IPS-NIHi7 (cell line): ENCODE data around the gene TMEM89.

Experiments used
- DNase-seq: peaks from one replicate; pipeline ENCODE4 v3.0.0; 2012; ENCODE audit warnings: mixed read lengths; ENCODE audit errors: extremely low spot score

TMEM89 gene

DNA sequence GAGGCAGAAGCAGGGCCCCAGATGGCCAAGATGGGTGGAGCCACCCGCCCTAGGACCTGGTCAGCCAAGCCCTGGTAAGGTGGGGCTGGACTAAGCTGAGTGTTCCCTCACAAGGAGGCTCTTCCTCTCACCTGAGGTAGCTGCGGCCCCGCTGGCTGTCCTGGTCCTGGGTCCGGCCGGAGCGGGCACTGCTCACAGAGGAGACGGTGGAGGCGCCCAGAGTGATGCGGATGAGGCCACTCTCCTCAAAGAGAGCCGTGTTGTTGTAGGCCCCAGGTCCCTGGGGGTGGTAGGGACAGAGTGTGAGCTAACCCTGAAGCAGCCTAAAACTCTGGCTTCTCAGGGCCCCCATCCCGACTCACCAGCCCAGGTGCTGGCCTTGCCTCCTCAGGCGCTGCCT, 21.0 kb upstream of the TMEM89 start:
- DNase-seq = no peak

DNA sequence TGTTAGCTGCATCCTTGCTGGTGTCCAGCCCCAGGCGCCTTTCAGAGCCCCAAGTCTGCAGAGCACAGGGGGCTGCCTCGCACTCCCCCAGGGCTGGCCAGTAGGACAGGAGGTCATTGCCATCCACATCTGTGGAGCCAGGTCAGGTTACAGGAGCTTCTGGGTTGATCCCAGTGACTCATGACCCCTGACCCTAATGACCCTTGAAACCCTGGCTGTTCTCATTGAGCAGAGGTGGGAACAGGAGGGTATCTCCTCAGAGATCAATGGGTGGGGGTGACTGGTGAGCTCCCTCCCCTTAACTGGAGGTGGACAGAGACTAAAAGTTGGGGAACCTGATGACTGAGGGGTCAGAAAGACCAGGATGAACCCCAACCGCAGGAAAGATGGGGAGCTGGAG, 19.8 kb upstream of the TMEM89 start:
- DNase-seq = no peak

DNA sequence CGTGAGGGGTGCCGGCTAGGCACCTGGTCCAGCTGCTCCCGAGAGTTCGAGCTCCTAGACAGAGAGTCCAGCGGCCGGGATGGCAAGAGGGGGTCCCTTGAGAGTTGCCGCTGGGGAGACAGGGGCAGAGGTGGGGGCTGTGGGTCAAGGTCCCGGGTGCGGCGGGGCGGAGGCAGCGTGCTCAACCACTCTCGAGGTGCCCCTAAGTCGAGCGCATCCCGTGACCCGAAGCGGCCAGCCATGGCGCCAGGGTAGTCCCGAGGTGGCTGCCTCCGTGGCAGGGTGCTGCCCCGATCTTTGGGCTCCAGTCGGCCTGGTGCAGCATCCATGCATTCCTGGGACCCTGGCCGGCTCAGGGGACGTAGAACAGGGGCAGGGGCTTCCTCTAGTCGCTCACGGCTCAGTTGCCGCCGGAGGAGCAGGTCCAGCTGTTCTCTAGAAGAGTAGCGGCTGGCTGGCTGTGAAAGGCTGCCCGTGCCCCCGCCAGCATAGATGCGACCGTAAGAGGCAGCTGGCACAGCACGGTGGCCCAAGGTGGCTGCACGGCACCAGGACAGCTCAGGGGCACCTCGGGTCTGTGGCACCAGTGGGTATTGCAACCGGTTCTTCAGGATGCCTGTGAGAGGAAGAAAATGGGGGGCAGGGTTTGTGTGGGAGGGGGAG, 18.5 kb upstream of the TMEM89 start:
- no peak for DNase-seq

DNA sequence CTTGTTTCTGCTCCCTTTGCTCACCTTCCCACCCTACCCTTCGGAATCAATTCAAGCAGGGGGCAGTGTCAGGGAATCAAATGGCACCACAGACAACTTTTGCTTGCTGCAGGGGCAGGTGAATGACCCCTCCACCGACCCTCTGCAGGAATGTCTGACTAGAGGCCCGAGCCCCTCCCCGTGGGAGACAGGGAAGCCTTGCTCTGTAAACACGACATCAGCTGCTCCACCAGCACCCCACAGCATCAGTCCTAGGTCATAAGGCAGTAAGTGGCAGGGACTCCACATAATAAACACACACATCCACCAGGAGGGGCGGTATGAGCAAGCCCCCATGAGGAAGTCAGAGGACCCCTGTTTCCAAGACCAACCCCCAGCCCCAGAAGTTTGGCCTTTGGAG, 15.7 kb upstream of the TMEM89 start:
- no peak for DNase-seq

DNA sequence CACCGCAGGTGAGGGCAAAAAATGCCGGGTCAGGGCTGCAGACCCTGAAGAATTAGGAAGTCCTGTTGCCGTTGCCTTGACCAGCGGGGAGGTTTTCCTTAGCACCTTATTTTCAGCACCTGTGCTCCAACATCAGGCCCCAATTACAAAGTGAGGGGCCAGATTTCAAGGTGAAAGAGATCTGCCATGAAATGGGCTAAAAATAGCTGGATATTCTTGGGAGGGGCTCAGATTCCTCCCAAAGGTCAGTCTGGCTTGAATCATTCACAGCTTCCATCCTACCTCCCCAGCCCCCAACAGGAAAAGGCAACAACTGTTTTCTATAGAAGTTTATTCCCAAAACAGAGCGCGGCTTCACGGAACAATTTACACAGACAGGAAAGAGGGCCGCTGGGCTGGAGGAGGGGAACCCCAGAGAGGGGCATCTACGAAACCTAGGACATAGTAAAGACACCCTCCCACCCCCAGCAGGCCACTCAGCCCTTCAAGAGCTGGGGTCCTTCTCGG, 14.6 kb upstream of the TMEM89 start:
- DNase-seq = peak; percentile 21

DNA sequence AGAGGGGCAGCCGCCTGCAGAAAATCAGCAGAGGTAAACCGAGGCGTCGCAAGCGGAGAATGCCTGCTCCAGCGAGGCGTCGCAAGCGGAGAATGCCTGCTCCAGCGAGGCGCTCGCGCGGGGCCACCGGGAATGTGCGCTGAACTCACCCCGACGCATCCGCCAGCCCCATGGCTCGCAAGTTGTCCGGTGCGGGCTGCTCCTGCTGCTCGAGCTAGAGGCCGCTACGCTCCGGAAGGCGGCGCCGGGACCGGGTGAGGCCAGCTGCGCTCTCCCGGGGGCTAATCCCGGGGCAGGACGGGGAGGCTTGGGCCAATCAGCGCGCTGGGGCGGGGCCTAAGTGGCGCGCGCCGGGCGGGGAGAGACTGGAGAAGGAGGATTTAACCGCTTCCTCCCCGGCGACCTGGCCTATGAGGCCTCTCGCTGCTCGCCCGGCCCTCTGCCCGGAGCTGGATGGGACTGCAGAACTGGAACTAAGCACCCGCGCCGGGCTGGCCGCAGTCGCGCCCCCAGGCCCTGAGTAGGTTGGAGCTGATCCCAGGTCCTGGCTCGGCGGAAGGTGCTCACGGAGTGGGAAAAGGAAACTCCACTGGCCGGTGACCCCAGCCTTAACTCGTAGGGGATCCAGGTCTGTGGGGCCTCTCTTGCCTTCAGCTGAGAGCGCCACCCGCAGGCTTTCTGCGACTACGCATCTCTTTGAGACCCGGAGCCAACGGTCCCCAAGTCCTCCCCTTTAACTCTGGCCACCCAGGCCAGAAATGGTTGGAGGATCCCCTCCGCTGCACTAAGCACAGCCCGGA, 13.9 kb upstream of the TMEM89 start, which contains the start of gene SLC26A6:
TSS of gene SLC26A6 (minus strand) at position 240 of the 800 bp plus-strand sequence. CDS start at position 172, 68 bp downstream.
- peak; percentile 100 for DNase-seq

DNA sequence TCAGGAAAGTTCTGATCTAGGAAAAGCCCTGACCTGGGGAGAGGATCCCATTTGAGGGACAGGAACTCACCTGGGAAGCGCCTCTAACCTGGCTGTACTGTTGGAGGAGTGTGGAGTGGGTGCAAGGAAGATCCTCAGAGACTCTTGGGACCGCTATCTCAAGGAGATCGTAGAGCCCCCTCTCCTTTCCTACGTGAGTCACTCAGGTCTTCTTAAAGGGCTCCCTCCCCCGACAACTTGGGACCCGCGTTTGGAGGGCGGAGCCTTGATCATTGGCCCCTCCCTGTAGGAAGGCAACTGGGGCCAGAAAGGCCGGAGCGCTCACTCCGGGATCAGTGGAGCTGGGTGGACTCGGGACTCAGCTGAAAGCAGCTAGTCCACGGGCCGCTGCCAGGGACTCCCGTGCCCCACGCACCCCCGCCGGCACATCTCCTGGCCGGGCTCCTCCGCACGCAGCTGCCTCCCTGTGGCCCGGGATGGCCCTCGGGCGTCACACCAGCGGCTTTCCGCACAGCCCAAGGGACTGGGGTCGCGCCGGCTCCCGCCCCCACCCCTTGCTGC, 13.2 kb upstream of the TMEM89 start:
- peak; percentile 89 for DNase-seq

DNA sequence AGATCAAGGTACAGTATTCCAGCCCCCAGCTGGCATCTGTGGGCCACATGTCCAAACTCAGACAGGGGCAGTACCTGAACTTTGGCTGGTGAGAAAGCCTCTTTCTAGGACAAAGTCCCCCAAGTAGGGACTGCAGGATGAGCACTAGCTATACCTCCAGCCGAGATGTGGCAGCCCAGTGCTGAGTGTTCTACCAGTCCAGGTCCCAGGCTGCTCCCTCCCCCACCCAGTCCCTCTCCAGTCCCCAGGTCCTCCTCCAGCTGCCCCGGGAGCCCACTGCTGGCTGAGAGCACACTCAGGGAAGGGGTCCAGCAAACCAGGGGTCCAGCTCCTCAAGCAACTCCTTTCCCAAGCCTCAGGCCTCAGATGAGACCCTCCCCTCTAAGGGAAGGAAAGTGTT, 12.2 kb upstream of the TMEM89 start:
- no peak for DNase-seq

DNA sequence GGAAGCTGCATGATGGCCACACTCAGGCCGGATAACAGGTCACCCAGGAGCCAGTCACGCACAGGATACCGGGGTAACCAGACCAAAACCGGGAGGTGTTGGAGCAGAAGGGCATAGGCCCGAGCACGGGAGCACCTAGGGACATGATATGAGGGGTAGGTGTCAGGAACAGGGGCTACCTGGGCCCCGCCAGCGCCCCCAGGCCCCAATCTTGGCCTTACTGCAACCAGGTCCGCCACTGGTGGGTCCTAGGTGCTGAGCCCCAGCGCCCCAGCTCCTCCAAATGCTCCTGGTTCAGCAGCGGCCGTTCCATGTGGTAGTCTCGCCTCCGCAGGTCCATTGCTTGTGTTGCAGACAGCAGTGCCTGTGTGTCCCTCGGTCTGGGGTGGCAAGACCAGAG, 11.7 kb upstream of the TMEM89 start:
- DNase-seq = no peak

DNA sequence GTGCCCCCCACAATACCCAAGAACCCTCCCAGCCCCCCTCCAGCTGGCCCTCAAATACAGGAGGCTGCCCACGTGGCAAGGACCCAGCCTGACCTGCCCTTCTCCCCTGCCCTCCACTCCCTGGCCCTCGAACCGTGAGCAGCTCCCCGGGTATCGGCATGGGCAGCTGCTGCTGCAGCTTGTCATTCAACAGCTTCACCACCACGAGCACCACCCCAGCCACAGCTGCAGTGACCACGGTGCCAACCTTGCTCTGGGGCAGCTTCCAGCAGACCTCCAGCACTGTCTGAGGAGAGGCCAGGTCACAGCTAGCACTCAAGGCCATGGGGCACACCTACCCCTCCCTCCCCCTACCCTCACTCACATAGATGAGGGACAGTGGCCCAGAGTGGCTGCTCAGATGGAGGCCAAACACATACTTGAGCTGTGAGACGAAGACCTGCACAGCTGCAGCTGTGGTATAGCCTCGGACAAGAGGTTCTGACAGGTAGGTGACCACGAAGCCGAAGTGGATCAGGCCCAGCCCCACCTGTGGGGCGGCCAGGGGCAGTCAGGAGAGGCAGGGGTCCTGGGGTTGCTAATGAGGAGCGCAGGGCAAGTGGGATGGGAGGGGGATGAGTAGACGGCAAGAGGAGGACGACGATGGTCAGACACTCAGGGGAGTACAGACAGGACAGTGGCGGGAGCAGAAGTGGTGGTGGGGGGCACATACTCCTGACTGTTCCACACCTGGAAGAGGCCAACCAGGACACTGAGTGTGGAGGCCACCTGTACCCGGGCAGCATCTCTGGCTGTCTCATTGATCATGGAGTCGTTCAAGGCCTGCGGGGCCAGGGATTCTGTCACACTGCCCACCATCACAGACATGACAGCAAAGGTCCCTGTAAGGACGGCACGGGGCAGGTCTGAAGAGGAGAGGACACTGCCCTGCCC, 10.2 kb upstream of the TMEM89 start:
- no peak for DNase-seq

DNA sequence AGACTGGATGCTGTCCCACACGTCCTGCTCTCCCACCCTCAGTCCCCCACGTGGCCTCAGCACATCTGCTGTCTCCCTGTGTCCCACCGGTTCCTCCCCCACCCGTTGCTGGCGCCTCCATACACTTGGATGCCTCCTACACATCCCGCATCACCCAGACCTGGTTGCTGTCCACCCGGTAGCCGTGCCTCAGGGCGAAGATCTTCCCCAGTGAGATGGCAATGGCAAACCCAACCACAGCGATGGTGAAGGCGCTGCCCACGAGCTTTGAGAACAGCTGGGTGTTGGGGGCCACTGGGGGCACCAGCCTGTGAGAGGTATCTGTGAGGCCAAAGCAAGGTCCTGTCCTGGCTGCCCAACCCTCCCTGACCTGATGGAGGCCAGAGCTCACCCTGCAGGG, 9.3 kb upstream of the TMEM89 start:
- no peak for DNase-seq

DNA sequence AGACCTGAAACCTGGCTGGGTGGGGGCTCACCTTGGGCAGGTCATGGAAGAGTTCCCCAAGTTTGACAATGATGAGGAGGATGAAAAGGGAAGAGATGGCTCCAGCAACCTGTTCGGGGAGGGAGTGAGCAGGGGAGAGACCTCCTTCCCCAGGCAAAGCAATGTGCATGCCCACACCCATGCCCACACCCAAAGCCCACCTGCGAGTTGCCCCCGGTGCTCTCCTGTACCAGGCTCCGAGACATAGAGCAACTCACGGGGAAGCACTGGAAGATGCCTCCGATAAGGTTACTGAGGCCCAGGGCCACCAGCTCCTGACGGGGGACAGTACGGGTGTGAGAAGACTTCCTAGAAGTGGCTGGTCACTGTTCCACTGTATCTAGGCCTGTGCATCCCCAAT, 8.8 kb upstream of the TMEM89 start:
- no peak for DNase-seq

DNA sequence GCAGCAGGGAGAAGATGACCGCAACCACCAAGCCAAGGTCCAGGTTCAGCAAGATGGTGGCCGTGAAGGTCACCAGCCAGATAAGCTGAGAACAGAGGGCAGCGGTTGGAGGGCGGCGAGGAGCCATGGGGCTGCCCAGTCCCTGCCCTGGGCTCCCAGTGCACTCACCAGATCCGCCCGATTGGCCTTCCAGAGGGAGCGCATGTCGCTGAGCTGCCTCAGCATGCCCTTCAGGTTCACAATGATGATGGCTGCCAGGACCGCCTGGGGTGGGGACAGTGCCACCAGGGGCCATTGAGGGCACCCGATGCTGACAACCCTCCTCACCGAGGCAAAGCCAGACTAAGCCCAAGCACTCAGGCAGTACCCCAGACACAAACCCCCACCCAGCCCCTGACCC, 8.3 kb upstream of the TMEM89 start:
- no peak for DNase-seq

DNA sequence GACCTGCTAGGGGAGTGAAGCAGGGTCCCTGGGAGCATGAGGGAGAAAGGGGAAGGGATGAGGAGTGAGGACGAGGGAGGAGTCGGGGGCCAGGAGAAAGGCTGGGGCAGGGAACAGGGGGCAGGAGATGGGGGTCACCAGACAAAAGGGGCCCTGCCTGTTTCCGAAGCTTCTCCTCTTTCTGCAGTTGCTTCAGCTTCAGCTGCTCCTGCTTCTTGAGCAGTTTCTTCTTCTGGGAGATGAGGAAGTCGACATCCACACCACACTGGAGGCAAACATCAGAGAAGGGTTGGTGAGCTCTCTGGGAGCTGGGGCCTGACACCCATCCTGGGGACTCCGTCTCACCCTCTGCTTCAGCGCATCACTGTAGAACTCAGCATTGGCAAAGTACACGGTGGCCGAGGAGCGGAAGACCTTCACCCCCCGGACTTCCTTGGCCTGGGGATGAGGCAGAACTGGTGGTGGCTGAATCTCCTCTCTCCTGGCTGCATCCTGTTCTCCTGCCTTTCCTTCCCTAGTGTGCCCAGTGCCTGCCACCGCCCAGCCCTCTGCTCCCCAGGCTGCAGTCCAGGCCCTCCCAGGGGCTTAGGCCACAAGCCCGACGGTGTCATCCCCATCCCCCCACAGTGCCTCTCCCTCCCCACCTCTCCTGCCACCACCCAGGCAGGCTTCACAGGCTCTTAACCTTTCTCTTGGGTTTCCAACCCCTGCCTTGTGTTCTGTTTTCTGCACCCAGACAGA, 6.9 kb upstream of the TMEM89 start:
- DNase-seq = no peak

DNA sequence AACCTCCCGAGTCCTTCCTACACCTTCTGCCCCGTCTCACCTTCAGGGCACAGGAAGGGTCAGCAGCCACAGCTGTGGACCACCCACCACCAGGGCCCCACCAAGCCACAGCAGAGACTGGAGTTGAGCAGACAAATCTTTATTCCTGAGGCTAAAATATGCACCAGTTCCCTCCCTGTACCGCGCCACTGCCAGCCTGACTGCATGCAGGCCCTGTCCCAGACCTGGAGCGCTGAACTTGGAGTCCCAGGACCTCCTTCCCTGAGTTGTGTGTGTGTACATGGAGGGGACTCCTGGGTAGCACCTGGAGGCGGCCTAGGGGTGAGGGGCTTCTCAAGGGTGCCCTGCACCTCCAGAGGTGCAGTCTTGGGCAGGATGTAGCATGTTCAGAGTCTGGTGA, 4.0 kb upstream of the TMEM89 start:
- no peak for DNase-seq

DNA sequence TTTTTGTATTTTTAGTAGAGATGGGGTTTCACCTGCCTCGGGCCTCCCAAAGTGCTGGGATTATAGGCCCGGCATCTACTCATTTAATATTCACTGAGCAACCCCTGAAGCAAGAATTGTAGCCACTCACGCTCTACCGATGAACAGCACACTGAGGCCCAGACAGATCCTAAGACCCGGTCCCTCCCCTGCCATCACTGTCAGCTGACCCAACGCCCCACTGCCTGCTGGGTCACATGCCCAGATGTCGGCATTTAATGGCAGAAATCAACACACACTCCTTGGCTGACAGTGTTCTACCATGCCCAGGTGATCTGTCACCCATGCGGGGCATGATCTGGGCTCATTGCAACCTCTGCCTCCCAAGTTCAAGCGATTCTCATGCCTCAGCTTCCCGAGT, 3.2 kb upstream of the TMEM89 start:
- no peak for DNase-seq

DNA sequence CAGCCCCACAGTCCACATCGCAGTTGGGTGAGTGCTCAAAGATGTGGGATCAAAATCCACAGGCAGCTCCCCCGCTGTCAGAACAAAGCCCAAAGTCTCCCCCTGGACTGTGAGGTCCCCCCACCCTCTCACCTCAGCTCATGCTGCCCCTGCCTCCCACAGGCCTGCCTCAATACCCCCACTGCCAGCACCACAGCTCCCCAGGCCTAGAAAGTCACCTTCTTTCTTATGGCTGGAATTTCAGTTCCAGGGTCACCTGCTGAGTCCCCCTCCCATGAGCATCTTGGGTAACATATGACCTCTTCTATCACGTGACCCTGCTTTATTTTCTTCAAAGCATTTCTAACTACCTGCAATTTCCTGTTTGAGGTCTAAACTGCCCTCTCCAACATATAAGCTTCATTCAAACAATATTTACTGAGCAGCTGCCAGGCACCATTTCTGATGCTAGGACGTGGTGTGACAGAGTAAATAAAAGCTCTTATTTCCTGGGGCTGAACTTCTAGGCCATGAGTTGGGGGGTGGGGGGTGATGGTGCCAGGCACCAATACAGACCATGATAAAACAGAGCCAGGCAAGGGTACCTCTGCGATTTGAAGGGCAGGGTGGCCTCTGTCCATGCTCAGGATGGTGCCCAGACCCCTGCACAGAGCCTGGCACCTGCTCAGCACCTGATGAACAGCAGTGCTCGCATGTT, 2.4 kb upstream of the TMEM89 start:
- no peak for DNase-seq

DNA sequence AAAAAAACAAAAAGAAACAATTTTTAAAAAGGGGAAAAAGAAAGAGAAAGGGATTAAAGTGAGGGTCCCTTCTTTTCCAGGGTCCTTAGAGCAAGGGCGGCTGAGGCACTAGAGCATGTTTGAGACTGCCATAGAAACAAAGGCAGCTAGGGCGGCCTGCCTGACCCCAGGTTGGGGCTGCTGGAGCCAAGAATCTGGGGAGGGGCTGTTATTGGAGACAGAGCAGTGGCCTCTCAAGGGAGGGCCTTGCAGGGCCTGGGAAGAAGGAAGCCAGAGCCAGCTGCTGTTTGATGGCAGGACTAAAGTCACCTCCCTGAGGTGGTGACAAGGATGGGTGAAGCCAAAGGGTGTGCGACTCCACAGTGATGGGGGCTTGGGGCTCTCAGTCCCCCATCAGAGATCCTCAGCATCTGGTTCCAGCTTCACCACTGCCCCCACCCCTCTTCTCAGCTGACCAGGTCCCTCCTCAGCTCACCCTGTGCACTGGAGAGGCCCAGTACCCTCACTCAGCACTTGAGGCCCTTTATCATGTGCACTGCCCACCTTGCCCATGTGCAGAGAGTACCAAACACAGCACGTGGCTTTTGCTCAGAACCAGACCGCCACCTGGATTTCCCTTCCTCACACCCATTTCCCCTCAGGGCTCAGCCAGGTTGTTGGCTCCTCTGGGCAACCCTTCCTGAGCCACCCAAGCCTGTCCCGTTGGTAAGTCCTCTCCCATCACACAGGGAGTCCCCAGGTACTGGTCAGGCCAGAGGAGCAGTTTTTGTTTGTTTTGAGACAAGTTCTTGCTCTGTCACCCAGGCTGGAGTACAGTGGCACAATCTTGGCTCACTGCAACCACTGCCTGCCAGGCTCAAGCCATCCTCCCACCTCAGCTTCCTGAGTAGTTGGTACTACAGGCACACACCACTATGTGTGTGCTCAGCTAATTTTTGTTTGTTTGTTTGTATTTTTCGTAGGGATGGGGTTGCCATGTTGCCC, 1.7 kb downstream of the TMEM89 start:
- no peak for DNase-seq

DNA sequence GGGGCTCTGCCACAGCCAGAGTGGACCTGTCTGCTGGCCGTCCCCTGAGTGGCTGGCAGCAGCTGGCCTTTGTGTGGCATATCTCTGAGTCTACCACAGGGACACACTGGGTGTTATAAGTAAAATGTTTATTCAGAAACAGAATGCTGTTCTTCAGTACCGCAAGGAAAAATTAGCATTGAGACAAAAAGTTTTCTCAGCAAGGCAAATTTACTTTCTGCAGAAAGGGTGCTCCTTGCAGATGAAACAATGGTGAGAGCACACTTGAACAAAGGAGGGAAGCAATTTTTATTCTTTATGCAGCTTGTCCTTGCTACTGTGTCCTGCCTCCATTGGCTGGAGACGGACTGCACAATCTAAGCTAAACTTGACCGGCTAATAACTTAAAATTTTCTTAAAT, 4.0 kb downstream of the TMEM89 start:
- no peak for DNase-seq
